Liver (tissue), 9 donors: Measurements from ENCODE around the gene SBNO1. TPM values are rescaled to one million over a fixed set of nuclear protein-coding genes. Genes with fewer than 3 reads are reported as not detected.

Experiments
- DNase-seq: peaks from one replicate; pipeline ENCODE4 v3.0.0-alpha.2; 2017; ENCODE audit warnings: low spot score
- H3K27ac ChIP-seq, 2 donors: one replicate each; pipeline ENCODE4 v1.7.0; 2013; ENCODE audit warnings: inconsistent platforms in 2 of 2, low read length in 2 of 2, control low read depth in 1 of 2, low read depth in 1 of 2, mild to moderate bottlenecking in 1 of 2
- H3K27me3 ChIP-seq, 4 donors: one replicate each; pipeline versions ENCODE4 v1.6.1 to v1.7.0; 2013; ENCODE audit warnings: low read length in 3 of 4, inconsistent platforms in 1 of 4, mild to moderate bottlenecking in 1 of 4, moderate library complexity in 1 of 4; ENCODE audit not compliant: control insufficient read depth in 4 of 4, insufficient read depth in 4 of 4
- H3K36me3 ChIP-seq, 4 donors: one replicate each; pipeline versions ENCODE4 v1.6.1 to v1.7.0; 2013; ENCODE audit warnings: low read length in 3 of 4, mild to moderate bottlenecking in 3 of 4, low read depth in 1 of 4, moderate library complexity in 1 of 4; ENCODE audit not compliant: control insufficient read depth in 4 of 4, insufficient read depth in 3 of 4
- H3K4me1 ChIP-seq, 4 donors: one replicate each; pipeline versions ENCODE4 v1.6.1 to v1.7.0; 2013; ENCODE audit warnings: low read length in 3 of 4, mild to moderate bottlenecking in 3 of 4, moderate library complexity in 1 of 4; ENCODE audit not compliant: control insufficient read depth in 4 of 4, insufficient read depth in 4 of 4
- H3K4me3 ChIP-seq, 3 donors: one replicate each; pipeline versions ENCODE4 v1.6.1 to v1.7.0; 2013; ENCODE audit warnings: low read length in 3 of 3, control low read depth in 1 of 3, low read depth in 1 of 3, mild to moderate bottlenecking in 1 of 3
- H3K9ac ChIP-seq, 2 donors: one replicate each; pipeline ENCODE4 v1.7.0; 2013; ENCODE audit warnings: low read length in 2 of 2, mild to moderate bottlenecking in 2 of 2, moderate library complexity in 2 of 2, control low read depth in 1 of 2, low read depth in 1 of 2
- H3K9me3 ChIP-seq, 4 donors: one replicate each; pipeline versions ENCODE4 v1.6.1 to v1.7.0; 2013; ENCODE audit warnings: low read length in 3 of 4; ENCODE audit not compliant: control insufficient read depth in 4 of 4
- ATF3 ChIP-seq: IDR thresholded peaks from 2 replicates; pipeline ENCODE4 v1.6.1; 2016; ENCODE audit warnings: antibody characterized with exemption
- CTCF ChIP-seq: fragments of 150-350 bp; IDR thresholded peaks from 2 replicates; pipeline ENCODE4 v1.5.1; 2017; ENCODE audit warnings: improper control_type of control experiment, low read depth, low read length; ENCODE audit not compliant: missing input control
- FOXA1 ChIP-seq: IDR thresholded peaks from 2 replicates; pipeline ENCODE4 v1.6.1; 2016; ENCODE audit warnings: antibody characterized with exemption
- FOXA2 ChIP-seq: IDR thresholded peaks from 2 replicates; pipeline ENCODE4 v1.6.1; 2016; ENCODE audit warnings: antibody characterized with exemption
- GABPA ChIP-seq, 2 donors: IDR thresholded peaks in 1 of 2; conservative IDR thresholded peaks in 1 of 2; 2 replicates each; pipeline ENCODE4 v1.6.1; 2016; ENCODE audit warnings: antibody characterized with exemption in 2 of 2, mild to moderate bottlenecking in 1 of 2, moderate library complexity in 1 of 2
- HNF4A ChIP-seq, 2 donors: conservative IDR thresholded peaks; 2 replicates each; pipeline ENCODE4 v1.6.1; 2016; ENCODE audit warnings: antibody characterized with exemption in 2 of 2, mild to moderate bottlenecking in 2 of 2
- HNF4G ChIP-seq: IDR thresholded peaks from 2 replicates; pipeline ENCODE4 v1.6.1; 2016; ENCODE audit warnings: antibody characterized with exemption
- JUND ChIP-seq, 2 donors: IDR thresholded peaks; 2 replicates each; pipeline ENCODE4 v1.6.1; 2016; ENCODE audit warnings: antibody characterized with exemption in 2 of 2
- MAX ChIP-seq: IDR thresholded peaks from 2 replicates; pipeline ENCODE4 v1.6.1; 2016; ENCODE audit warnings: antibody characterized with exemption
- RAD21 ChIP-seq, 2 donors: IDR thresholded peaks; 2 replicates each; pipeline ENCODE4 v1.6.1; 2016; ENCODE audit warnings: antibody characterized with exemption in 2 of 2, mild to moderate bottlenecking in 2 of 2
- REST ChIP-seq: IDR thresholded peaks from 2 replicates; pipeline ENCODE4 v1.6.1; 2016; ENCODE audit warnings: antibody characterized with exemption, mild to moderate bottlenecking
- RXRA ChIP-seq, 2 donors: IDR thresholded peaks; 2 replicates each; pipeline ENCODE4 v1.6.1; 2017 to 2018; ENCODE audit warnings: antibody characterized with exemption in 2 of 2, mild to moderate bottlenecking in 1 of 2
- SP1 ChIP-seq: IDR thresholded peaks from 2 replicates; pipeline ENCODE4 v1.6.1; 2018; ENCODE audit warnings: antibody characterized with exemption, mild to moderate bottlenecking
- TAF1 ChIP-seq: conservative IDR thresholded peaks from 2 replicates; pipeline ENCODE4 v1.6.1; 2016; ENCODE audit warnings: antibody characterized with exemption, mild to moderate bottlenecking
- ZBTB33 ChIP-seq: IDR thresholded peaks from 2 replicates; pipeline ENCODE4 v1.6.1; 2016; ENCODE audit warnings: antibody characterized with exemption
- WGBS: extraction: QIAGEN DNeasy Blood & Tissue Kit; methylation state at CpG from one replicate; pipeline ENCODE4 v1.1.7; 2013; 5-methylcytosine and 5-hydroxymethylcytosine counted together
- polyA plus RNA-seq, 2 donors: library from polyadenylated mRNA; stranded (reverse) in 1 of 2; unstranded in 1 of 2; fragments of 200-250 nt in 1 of 2; fragments of >200 nt in 1 of 2; fragmentation: Nextera tagmentation in 1 of 2; extraction: Ambion mirVana in 1 of 2; gene quantifications; one replicate each; pipeline versions ENCODE4 v1.2.1 to v1.2.3, GENCODE V29; 2013 to 2015
- total RNA-seq, 2 donors: library from RNA; depleted of rRNA; stranded (reverse); fragments of >200 nt; gene quantifications; one replicate each; pipeline ENCODE4 v1.2.3, GENCODE V29; 2014
- donor health status: healthy.
- donor health status: healthy.
- donor health status: healthy.
- donor health status: healthy.
- donor health status: healthy.

Gene SBNO1
- total and polyA plus RNA-seq, 4 donors = 4.0 to 19.8 (median 10.4) TPM

GRCh38 chr12:123393747-123394146 lies 29.1 kb upstream of the SBNO1 start:
- H3K36me3 ChIP-seq = peaks cover 6 to 37% (median 33%) of the 10 kb centered on the region in 4 donors
- no peak for DNase-seq
- no peaks in the 10 kb centered on the region for H3K27me3 ChIP-seq
- peaks cover 7 to 17% (median 11%) of the 10 kb centered on the region in 4 donors for H3K4me1 ChIP-seq
- WGBS = 93% methylated on average over 4 of the region's 4 CpGs
- H3K4me3 ChIP-seq = no peak overlapping the region
- H3K9me3 ChIP-seq = no peaks in the 10 kb centered on the region
- H3K27ac ChIP-seq = no peak overlapping the region
- no peak for TF ChIP-seq TAF1
- TF ChIP-seq RAD21 (IDR thresholded peaks at IDR 0.05) = no peak
- no peak for TF ChIP-seq ATF3
- TF ChIP-seq JUND (IDR thresholded peaks at IDR 0.05) = no peak
- no peak for TF ChIP-seq FOXA1
- no peak for TF ChIP-seq SP1
- no peak for TF ChIP-seq CTCF
- no peak for TF ChIP-seq ZBTB33
- TF ChIP-seq HNF4G = no peak
- TF ChIP-seq GABPA (IDR thresholded peaks at IDR 0.05 in 1 of 2, conservative IDR thresholded peaks at IDR 0.05 in 1 of 2) = no peak
- no peak for TF ChIP-seq MAX
- no peak for TF ChIP-seq RXRA (IDR thresholded peaks at IDR 0.05)
- TF ChIP-seq HNF4A (conservative IDR thresholded peaks at IDR 0.05) = no peak
- no peak for TF ChIP-seq FOXA2
- no peak overlapping the region for H3K9ac ChIP-seq

- H3K27me3 ChIP-seq = no peaks in the 10 kb centered on the region
- H3K36me3 ChIP-seq = peaks cover 6 to 32% (median 29%) of the 10 kb centered on the region in 4 donors
- H3K27ac ChIP-seq = no peak overlapping the region
- no peak overlapping the region for H3K4me3 ChIP-seq
- no peak for TF ChIP-seq REST
- no peak for TF ChIP-seq HNF4A (conservative IDR thresholded peaks at IDR 0.05)
- no peak for TF ChIP-seq RAD21 (IDR thresholded peaks at IDR 0.05)
- TF ChIP-seq RXRA (IDR thresholded peaks at IDR 0.05) = no peak
- TF ChIP-seq FOXA1 = no peak
- TF ChIP-seq ATF3 = no peak
- peaks cover 5 to 20% (median 16%) of the 10 kb centered on the region in 4 donors for H3K4me1 ChIP-seq
- no peaks in the 10 kb centered on the region for H3K9me3 ChIP-seq
- no peak for DNase-seq
- WGBS = 78% methylated on average over 8 of the region's 8 CpGs
- H3K9ac ChIP-seq = no peak overlapping the region
Measured at GRCh38 chr12:123391546-123392343, 27.1 kb upstream of the SBNO1 start.
